DOHH2 (cell line): ENCODE data around the gene ACAA1.

Source experiments
- H3F3A ChIP-seq: fragments of 200-600 bp; sonication (generic), shearing (Covaris generic); 2 replicates; pipeline ENCODE4 v1.6.0; 2016; ENCODE audit warnings: antibody characterized with exemption, mild to moderate bottlenecking; ENCODE audit not compliant: control insufficient read depth, insufficient read depth
- H3K27ac ChIP-seq: fragments of 200-600 bp; sonication (generic); 2 replicates; pipeline ENCODE4 v1.5.1; 2014; ENCODE audit warnings: low read depth, mild to moderate bottlenecking, low read length, moderate library complexity
- H3K27me3 ChIP-seq: fragments of 200-600 bp; sonication (generic); 2 replicates; pipeline ENCODE4 v1.6.1; 2014; ENCODE audit warnings: mild to moderate bottlenecking, low read length, mixed read lengths; ENCODE audit not compliant: control insufficient read depth
- H3K36me3 ChIP-seq: fragments of 200-600 bp; sonication (generic); 2 replicates; pipeline ENCODE4 v1.6.1; 2014; ENCODE audit warnings: mild to moderate bottlenecking, low read length, moderate library complexity, mixed read lengths; ENCODE audit not compliant: control insufficient read depth
- H3K4me1 ChIP-seq: fragments of 200-600 bp; sonication (generic); 2 replicates; pipeline ENCODE4 v1.6.1; 2014; ENCODE audit warnings: mild to moderate bottlenecking, low read length, mixed read lengths; ENCODE audit not compliant: control insufficient read depth
- H3K4me2 ChIP-seq: fragments of 200-600 bp; sonication (generic); 2 replicates; pipeline ENCODE4 v1.6.0; 2014; ENCODE audit warnings: mild to moderate bottlenecking, low read length, moderate library complexity
- H3K4me3 ChIP-seq: fragments of 200-600 bp; sonication (generic); 2 replicates; pipeline ENCODE4 v1.5.1; 2014; ENCODE audit warnings: mild to moderate bottlenecking, low read length, mixed read lengths
- H3K79me2 ChIP-seq: fragments of 200-600 bp; sonication (generic); 2 replicates; pipeline ENCODE4 v1.6.1; 2014; ENCODE audit warnings: mild to moderate bottlenecking, low read length, mixed read lengths; ENCODE audit not compliant: control insufficient read depth
- H3K9me2 ChIP-seq: fragments of 200-600 bp; sonication (generic); replicated peaks from 2 replicates; pipeline ENCODE4 v1.6.1; 2014; ENCODE audit warnings: mild to moderate bottlenecking, low read length, mixed read lengths; ENCODE audit not compliant: control insufficient read depth
- H3K9me3 ChIP-seq: fragments of 200-600 bp; sonication (generic); 2 replicates; pipeline ENCODE4 v1.6.1; 2014; ENCODE audit warnings: antibody characterized with exemption, low read length, mixed read lengths; ENCODE audit not compliant: control insufficient read depth, insufficient read depth
- H4K20me1 ChIP-seq: fragments of 200-600 bp; sonication (generic); 2 replicates; pipeline ENCODE4 v1.6.0; 2014; ENCODE audit warnings: low read depth, mild to moderate bottlenecking, antibody characterized with exemption, low read length, moderate library complexity; ENCODE audit not compliant: control insufficient read depth, insufficient read depth
- EZH2phosphoT487 ChIP-seq: fragments of 200-600 bp; sonication (generic); IDR thresholded peaks from 2 replicates; pipeline ENCODE4 v1.6.1; 2017; ENCODE audit warnings: borderline replicate concordance, mild to moderate bottlenecking, antibody characterized with exemption, low read length, moderate library complexity, mixed read lengths
- TF ChIP-seq, protein P1 (sequence below): fragments of 200-600 bp; sonication (generic); IDR thresholded peaks from one replicate; pipeline ENCODE4 v1.5.1; 2014; ENCODE audit warnings: antibody characterized with exemption, mild to moderate bottlenecking, low read depth, low read length; ENCODE audit not compliant: poor library complexity, severe bottlenecking

Gene ACAA1

DNA sequence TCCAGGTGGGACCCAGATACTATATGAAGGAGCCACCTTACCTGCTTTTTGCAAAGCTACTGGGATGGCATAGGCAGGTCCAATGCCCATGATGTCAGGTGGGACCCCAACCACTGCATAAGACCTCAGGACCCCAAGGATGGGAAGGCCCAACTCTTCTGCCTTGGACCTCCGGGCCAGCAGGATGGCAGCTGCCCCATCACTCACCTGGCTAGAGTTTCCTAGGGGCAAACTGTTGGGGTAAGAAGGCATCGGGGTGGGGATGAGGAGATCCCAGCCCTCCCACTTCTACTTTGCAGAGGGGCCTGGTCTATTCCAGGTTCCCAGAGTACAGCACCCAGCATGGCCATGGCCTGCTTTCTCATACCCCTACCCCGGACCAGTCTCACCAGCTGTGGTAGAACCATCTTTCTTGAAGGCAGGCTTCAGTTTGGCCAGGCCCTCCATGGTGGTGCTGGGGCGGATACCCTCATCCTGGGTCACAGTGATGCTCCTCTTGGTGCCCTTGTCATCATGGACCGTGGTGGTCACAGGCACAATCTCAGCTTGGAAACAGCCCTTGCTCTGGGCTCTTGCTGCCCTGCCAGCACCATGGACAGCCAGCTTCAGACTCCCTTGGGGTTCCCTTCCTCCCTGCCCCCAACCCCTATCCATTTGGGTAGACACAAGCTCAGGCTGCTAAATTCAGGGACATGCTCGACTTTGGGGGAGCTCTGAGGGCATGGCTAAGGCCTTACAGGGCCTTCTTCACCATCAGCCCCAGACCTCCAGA, 10.6 kb downstream of the ACAA1 start:
- Histone ChIP-seq H4K20me1 (no peaks in the 10 kb centered on the region), H3K4me1 (no peaks in the 10 kb centered on the region), H3K27ac (no peak overlapping the region), H3K9me3 (no peaks in the 10 kb centered on the region), H3K9me2 (no peaks in the 10 kb centered on the region), H3K36me3 (peaks cover 80% of the 10 kb centered on the region), H3F3A (peaks cover 3% of the 10 kb centered on the region), H3K79me2 (no peaks in the 10 kb centered on the region), H3K4me2 (no peak overlapping the region), H3K27me3 (no peaks in the 10 kb centered on the region), H3K4me3 (no peak overlapping the region)
- TF ChIP-seq, protein P1, sequence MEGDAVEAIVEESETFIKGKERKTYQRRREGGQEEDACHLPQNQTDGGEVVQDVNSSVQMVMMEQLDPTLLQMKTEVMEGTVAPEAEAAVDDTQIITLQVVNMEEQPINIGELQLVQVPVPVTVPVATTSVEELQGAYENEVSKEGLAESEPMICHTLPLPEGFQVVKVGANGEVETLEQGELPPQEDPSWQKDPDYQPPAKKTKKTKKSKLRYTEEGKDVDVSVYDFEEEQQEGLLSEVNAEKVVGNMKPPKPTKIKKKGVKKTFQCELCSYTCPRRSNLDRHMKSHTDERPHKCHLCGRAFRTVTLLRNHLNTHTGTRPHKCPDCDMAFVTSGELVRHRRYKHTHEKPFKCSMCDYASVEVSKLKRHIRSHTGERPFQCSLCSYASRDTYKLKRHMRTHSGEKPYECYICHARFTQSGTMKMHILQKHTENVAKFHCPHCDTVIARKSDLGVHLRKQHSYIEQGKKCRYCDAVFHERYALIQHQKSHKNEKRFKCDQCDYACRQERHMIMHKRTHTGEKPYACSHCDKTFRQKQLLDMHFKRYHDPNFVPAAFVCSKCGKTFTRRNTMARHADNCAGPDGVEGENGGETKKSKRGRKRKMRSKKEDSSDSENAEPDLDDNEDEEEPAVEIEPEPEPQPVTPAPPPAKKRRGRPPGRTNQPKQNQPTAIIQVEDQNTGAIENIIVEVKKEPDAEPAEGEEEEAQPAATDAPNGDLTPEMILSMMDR = no peak
- no peak for TF ChIP-seq EZH2phosphoT487

DNA sequence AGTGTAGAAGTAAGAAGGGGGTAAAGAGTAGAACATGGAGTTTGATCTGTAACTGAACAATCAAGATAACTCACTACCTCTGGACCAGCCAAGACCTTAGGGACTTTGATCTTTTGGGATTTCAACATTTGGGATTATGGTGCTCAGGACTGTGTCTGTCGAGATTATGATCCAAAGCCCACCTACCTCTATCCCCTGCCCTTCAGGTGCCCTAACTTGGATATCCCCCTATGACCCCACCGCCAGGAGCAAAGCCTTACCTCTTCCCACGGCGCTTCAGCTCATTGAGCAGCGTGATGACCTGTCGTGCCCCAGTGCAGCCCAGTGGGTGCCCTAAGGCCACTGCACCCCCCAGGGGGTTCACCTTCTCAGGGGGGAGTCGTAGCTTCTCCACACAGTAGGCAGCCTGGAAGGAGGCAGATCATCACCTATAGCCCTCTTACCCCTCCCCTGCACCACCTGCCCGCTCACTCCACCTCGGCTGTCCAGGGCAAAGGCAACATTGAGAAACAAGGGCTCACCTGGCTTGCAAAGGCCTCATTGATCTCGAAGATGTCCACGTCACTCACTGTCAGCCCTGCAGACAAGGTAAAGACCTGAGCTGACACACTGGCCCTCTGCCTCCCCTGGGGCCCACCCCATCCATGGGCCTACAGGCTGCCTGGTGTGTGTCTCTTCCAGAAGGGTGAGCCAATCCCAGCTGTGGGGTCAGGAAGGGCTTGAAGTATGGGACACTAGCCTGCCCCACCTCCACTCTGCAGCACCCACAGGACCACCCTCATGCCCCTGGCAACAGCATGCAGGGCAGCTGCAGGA, 11.4 kb downstream of the ACAA1 start:
- TF ChIP-seq, protein P1 = no peak
- no peak for TF ChIP-seq EZH2phosphoT487
- Histone ChIP-seq H3K27me3 (no peaks in the 10 kb centered on the region), H3K27ac (no peak overlapping the region), H3K4me2 (no peak overlapping the region), H3K9me2 (no peaks in the 10 kb centered on the region), H3K9me3 (no peaks in the 10 kb centered on the region), H4K20me1 (no peaks in the 10 kb centered on the region), H3K36me3 (peaks cover 72% of the 10 kb centered on the region), H3K79me2 (no peaks in the 10 kb centered on the region), H3K4me3 (no peak overlapping the region), H3K4me1 (no peaks in the 10 kb centered on the region), H3F3A (peaks cover 3% of the 10 kb centered on the region)

DNA sequence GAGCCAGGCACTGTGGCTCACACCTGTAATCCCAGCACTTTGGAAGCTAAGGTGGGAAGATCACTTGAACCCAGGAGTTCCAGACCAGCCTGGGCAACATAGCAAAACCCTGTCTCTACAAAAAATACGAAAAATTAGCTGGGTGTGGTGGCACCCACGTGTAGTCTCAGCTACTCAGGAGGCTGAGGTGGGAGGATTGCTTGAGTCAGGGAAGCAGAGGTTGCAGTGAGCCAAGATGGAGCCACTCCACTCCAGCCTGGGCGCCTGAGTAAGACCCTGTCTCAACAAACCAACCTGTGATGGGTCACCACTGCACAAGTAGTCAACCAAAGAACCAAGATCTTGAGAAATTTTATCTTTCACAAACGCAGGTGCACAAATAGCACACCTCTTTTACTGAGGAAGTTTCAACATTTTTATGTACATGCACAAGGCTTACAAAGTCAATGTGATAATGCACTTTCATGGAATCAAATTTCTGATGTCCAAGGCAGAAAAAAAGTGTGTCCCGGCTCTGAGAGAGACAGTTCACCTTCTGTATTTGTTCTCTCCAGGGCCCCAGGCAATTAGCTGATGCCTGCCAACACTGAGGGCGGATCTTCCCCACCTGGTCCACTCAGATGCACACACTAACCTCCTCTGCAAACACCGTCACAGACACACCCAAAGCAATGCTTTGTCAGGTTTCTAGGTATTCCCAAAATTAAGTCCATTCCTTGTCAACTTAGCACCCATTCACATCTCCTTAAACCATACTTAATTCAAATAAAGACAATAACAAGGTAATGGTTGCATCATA, 12.4 kb downstream of the ACAA1 start:
- H3K4me2 ChIP-seq = no peak overlapping the region
- peaks cover 3% of the 10 kb centered on the region for H3F3A ChIP-seq
- no peaks in the 10 kb centered on the region for H3K9me3 ChIP-seq
- H3K36me3 ChIP-seq = peaks cover 65% of the 10 kb centered on the region
- H3K4me3 ChIP-seq = no peak overlapping the region
- no peak for TF ChIP-seq EZH2phosphoT487
- TF ChIP-seq, protein P1 = no peak
- no peaks in the 10 kb centered on the region for H3K4me1 ChIP-seq
- H3K27me3 ChIP-seq = no peaks in the 10 kb centered on the region
- H3K27ac ChIP-seq = no peak overlapping the region
- no peaks in the 10 kb centered on the region for H4K20me1 ChIP-seq
- H3K9me2 ChIP-seq = no peaks in the 10 kb centered on the region
- H3K79me2 ChIP-seq = no peaks in the 10 kb centered on the region
